Smooth muscle cell (in vitro differentiated cells): ENCODE results near the gene MOB2. TPM values are rescaled to one million over a fixed set of nuclear protein-coding genes. Genes with fewer than 3 reads are reported as not detected.

Experiments used
- DNase-seq: peaks from one replicate; lab custom pipeline; 2025; ENCODE audit not compliant: unreplicated experiment; lab: John Stamatoyannopoulos, UW
- H2AFZ ChIP-seq: fragments of 200-600 bp; sonication (generic); 2 replicates; pipeline ENCODE4 v1.6.0; 2016; ENCODE audit warnings: antibody characterized with exemption, low read depth, mild to moderate bottlenecking
- H3F3A ChIP-seq: fragments of 200-600 bp; sonication (generic); 2 replicates; pipeline ENCODE4 v1.6.0; 2017; ENCODE audit warnings: antibody characterized with exemption, low read depth
- H3K27ac ChIP-seq: fragments of 200-600 bp; sonication (generic); 2 replicates; pipeline ENCODE4 v1.5.1; 2016; ENCODE audit warnings: low read depth, mild to moderate bottlenecking
- H3K27me3 ChIP-seq: fragments of 200-600 bp; sonication (generic); 2 replicates; pipeline ENCODE4 v1.6.1; 2016; ENCODE audit warnings: low read depth, mild to moderate bottlenecking
- H3K36me3 ChIP-seq: fragments of 200-600 bp; sonication (generic); 2 replicates; pipeline ENCODE4 v1.5.1; 2016; ENCODE audit warnings: low read depth
- H3K4me1 ChIP-seq: fragments of 200-600 bp; sonication (generic); 2 replicates; pipeline ENCODE4 v1.5.1; 2016; ENCODE audit warnings: low read depth
- H3K4me2 ChIP-seq: fragments of 200-600 bp; sonication (generic); 2 replicates; pipeline ENCODE4 v1.6.0; 2016; ENCODE audit warnings: mild to moderate bottlenecking
- H3K4me3 ChIP-seq: fragments of 200-600 bp; sonication (generic); 2 replicates; pipeline ENCODE4 v1.5.1; 2016; ENCODE audit warnings: mild to moderate bottlenecking
- H3K79me2 ChIP-seq: fragments of 200-600 bp; sonication (generic); 2 replicates; pipeline ENCODE4 v1.6.0; 2016; ENCODE audit warnings: low read depth, mild to moderate bottlenecking
- H3K9ac ChIP-seq: fragments of 200-600 bp; sonication (generic); 2 replicates; pipeline ENCODE4 v1.6.0; 2016; ENCODE audit warnings: low read depth
- H3K9me3 ChIP-seq: fragments of 200-600 bp; sonication (generic); replicated peaks from 2 replicates; pipeline ENCODE4 v1.5.1; 2016; ENCODE audit warnings: low read depth
- H4K20me1 ChIP-seq: fragments of 200-600 bp; sonication (generic); 2 replicates; pipeline ENCODE4 v1.6.0; 2016; ENCODE audit warnings: low read depth
- CTCF ChIP-seq: fragments of 200-600 bp; sonication (generic); IDR thresholded peaks from 2 replicates; pipeline ENCODE4 v1.5.1; 2017; ENCODE audit warnings: borderline replicate concordance, mild to moderate bottlenecking, antibody characterized with exemption; ENCODE audit not compliant: insufficient read depth, poor library complexity, severe bottlenecking
- WGBS: methylation state at CpG from one replicate; pipeline ENCODE4 v1.1.7; 2016; ENCODE audit warnings: low lambda C conversion rate; 5-methylcytosine and 5-hydroxymethylcytosine counted together
- polyA plus RNA-seq: library from polyadenylated mRNA; unstranded; fragments of >200 nt; fragmentation: Nextera tagmentation; extraction: Ambion mirVana; gene quantifications from 2 replicates; pipeline ENCODE4 v1.2.1, GENCODE V29; 2016
- total RNA-seq: library from RNA; depleted of rRNA; stranded (reverse); fragments of >200 nt; gene quantifications from 2 replicates; pipeline ENCODE4 v1.2.3, GENCODE V29; 2014

The MOB2 gene
- total RNA-seq (2.5 and 19.0 TPM in 2 replicates), polyA plus RNA-seq (24.0 and 35.7 TPM in 2 replicates)

GRCh38 chr11:1486054-1486825 lies at the start of gene MOB2:
Gene MOB2 (minus strand): TSS chr11:1486779. CDS start chr11:1486556, 223 bp downstream.
- H3K27me3 ChIP-seq: no peaks in the 10 kb centered on the region
- no peaks in the 10 kb centered on the region for H3K4me1 ChIP-seq
- peaks cover 96% of the 10 kb centered on the region for H4K20me1 ChIP-seq
- H2AFZ ChIP-seq: no peak within 1 kb of the TSS
- peaks cover 5% of the 10 kb centered on the region for H3K79me2 ChIP-seq
- no peaks in the 10 kb centered on the region for H3K36me3 ChIP-seq
- H3K9me3 ChIP-seq: no peaks in the 10 kb centered on the region
- no peak for DNase-seq
- no peak within 1 kb of the TSS for H3K9ac ChIP-seq
- no peaks in the 10 kb centered on the region for H3F3A ChIP-seq
- no peak for TF ChIP-seq CTCF
- no peak within 1 kb of the TSS for H3K27ac ChIP-seq
- no peak within 1 kb of the TSS for H3K4me3 ChIP-seq
- WGBS: 88% methylated on average over 31 of the region's 31 CpGs
- no peak within 1 kb of the TSS for H3K4me2 ChIP-seq

GRCh38 chr11:1534682-1535081 lies 48.1 kb upstream of the MOB2 start:
- Histone ChIP-seq H3F3A (no peaks in the 10 kb centered on the region), H3K4me3 (no peak overlapping the region), H3K27me3 (peaks cover 16% of the 10 kb centered on the region), H3K4me1 (no peaks in the 10 kb centered on the region), H2AFZ (no peak overlapping the region), H4K20me1 (peaks cover 75% of the 10 kb centered on the region), H3K79me2 (peaks cover 48% of the 10 kb centered on the region), H3K9me3 (no peaks in the 10 kb centered on the region), H3K27ac (no peak overlapping the region), H3K36me3 (no peaks in the 10 kb centered on the region), H3K9ac (no peak overlapping the region), H3K4me2 (peak overlapping the region; percentile 15)
- no peak for TF ChIP-seq CTCF
- 60% methylated on average over 14 of the region's 14 CpGs for WGBS
- no peak for DNase-seq

GRCh38 chr11:1534171-1534570 lies 47.6 kb upstream of the MOB2 start:
- Histone ChIP-seq H3K4me3 (no peak overlapping the region), H3K4me1 (no peaks in the 10 kb centered on the region), H3K9ac (no peak overlapping the region), H3K27me3 (peaks cover 11% of the 10 kb centered on the region), H3K36me3 (no peaks in the 10 kb centered on the region), H3K27ac (no peak overlapping the region), H3K9me3 (no peaks in the 10 kb centered on the region), H3F3A (no peaks in the 10 kb centered on the region), H4K20me1 (peaks cover 80% of the 10 kb centered on the region), H3K4me2 (no peak overlapping the region), H2AFZ (no peak overlapping the region), H3K79me2 (peaks cover 51% of the 10 kb centered on the region)
- no peak for TF ChIP-seq CTCF
- 95% methylated on average over 7 of the region's 7 CpGs for WGBS
- DNase-seq: no peak

GRCh38 chr11:1533342-1533725 lies 46.8 kb upstream of the MOB2 start:
- no peak for TF ChIP-seq CTCF
- Histone ChIP-seq H3K9me3 (no peaks in the 10 kb centered on the region), H3K27me3 (peaks cover 7% of the 10 kb centered on the region), H3K4me1 (no peaks in the 10 kb centered on the region), H3F3A (no peaks in the 10 kb centered on the region), H2AFZ (no peak overlapping the region), H3K27ac (no peak overlapping the region), H3K4me2 (no peak overlapping the region), H4K20me1 (peaks cover 89% of the 10 kb centered on the region), H3K36me3 (no peaks in the 10 kb centered on the region), H3K4me3 (no peak overlapping the region), H3K9ac (no peak overlapping the region), H3K79me2 (peaks cover 55% of the 10 kb centered on the region)
- DNase-seq: no peak
- WGBS: 96% methylated on average over 10 of the region's 10 CpGs
